Upper lobe of left lung (tissue), 6 donors: ENCODE results near the gene NHERF1. TPM values are rescaled to one million over a fixed set of nuclear protein-coding genes. Genes with fewer than 3 reads are reported as not detected.

ENCODE experiments used
- ATAC-seq, 2 donors: fragments of 200-7000 bp; cut with Tn5 transposase; one replicate each; pipeline ENCODE4 v1.9.1; 2022; ENCODE audit warnings: mild to moderate bottlenecking in 2 of 2, moderate library complexity in 2 of 2; ENCODE audit not compliant: low FRiP score in 2 of 2
- DNase-seq, 2 donors: peaks; one replicate each; pipeline ENCODE4 v3.0.0-alpha.2; 2019 to 2020
- H3K27ac ChIP-seq, 4 donors: fragments of 200-600 bp; sonication (generic); one replicate each; pipeline ENCODE4 v1.5.1; 2016 to 2019
- H3K27me3 ChIP-seq, 4 donors: fragments of 200-600 bp; sonication (generic); one replicate each; pipeline ENCODE4 v1.5.1; 2017 to 2019
- H3K36me3 ChIP-seq, 4 donors: fragments of 200-600 bp; sonication (generic); one replicate each; pipeline ENCODE4 v1.5.1; 2016 to 2019
- H3K4me1 ChIP-seq, 4 donors: fragments of 200-600 bp; sonication (generic); one replicate each; pipeline ENCODE4 v1.5.1; 2018 to 2019
- H3K4me3 ChIP-seq, 4 donors: fragments of 200-600 bp; sonication (generic); one replicate each; pipeline ENCODE4 v1.5.1; 2017 to 2019; ENCODE audit warnings: mild to moderate bottlenecking in 2 of 4, moderate library complexity in 1 of 4
- H3K9me3 ChIP-seq, 4 donors: fragments of 200-600 bp; sonication (generic); one replicate each; pipeline ENCODE4 v1.5.1; 2018 to 2019
- CTCF ChIP-seq, 6 experiments: fragments of 450-650 bp in 4 of 6; fragments of 200-600 bp in 2 of 6; sonication (generic) in 2 of 6; IDR thresholded peaks; one replicate each; pipeline ENCODE4 v1.5.1; 2016 to 2019; ENCODE audit warnings: antibody characterized with exemption in 6 of 6
- EP300 ChIP-seq, 4 donors: sonication (generic); formaldehyde crosslinking; IDR thresholded peaks; one replicate each; pipeline ENCODE4 v1.5.1; 2017; ENCODE audit warnings: antibody characterized with exemption in 4 of 4, control low read depth in 2 of 4
- POLR2A ChIP-seq, 4 donors: fragments of 450-650 bp; IDR thresholded peaks; one replicate each; pipeline ENCODE4 v1.5.1; 2016 to 2017; ENCODE audit warnings: antibody characterized with exemption in 4 of 4, mild to moderate bottlenecking in 2 of 4
- POLR2AphosphoS5 ChIP-seq, 2 donors: sonication (generic); formaldehyde crosslinking; IDR thresholded peaks; one replicate each; pipeline ENCODE4 v1.5.1; 2017; ENCODE audit warnings: antibody characterized with exemption in 2 of 2
- WGBS, 2 donors: methylation state at CpG; one replicate each; pipeline ENCODE4 v1.1.5; 2017 to 2018; 5-methylcytosine and 5-hydroxymethylcytosine counted together
- total RNA-seq, 6 donors: library from RNA; depleted of rRNA in 4 of 6; stranded (reverse); fragments of >200 nt in 4 of 6; gene quantifications; one replicate each; pipeline versions ENCODE4 v1.1.0 to v1.2.1, GENCODE V29; 2016 to 2021
- donor health status: DM: no; HTN: no; CAD: no; lungs with moderate emphysema.
- donor health status: DM: no; HTN: yes; CAD: no; lungs with severe emphysema.

NHERF1 gene
- total RNA-seq, 6 donors from 2014 or later: 21.6 to 49.4 (median 34.8) TPM

DNA sequence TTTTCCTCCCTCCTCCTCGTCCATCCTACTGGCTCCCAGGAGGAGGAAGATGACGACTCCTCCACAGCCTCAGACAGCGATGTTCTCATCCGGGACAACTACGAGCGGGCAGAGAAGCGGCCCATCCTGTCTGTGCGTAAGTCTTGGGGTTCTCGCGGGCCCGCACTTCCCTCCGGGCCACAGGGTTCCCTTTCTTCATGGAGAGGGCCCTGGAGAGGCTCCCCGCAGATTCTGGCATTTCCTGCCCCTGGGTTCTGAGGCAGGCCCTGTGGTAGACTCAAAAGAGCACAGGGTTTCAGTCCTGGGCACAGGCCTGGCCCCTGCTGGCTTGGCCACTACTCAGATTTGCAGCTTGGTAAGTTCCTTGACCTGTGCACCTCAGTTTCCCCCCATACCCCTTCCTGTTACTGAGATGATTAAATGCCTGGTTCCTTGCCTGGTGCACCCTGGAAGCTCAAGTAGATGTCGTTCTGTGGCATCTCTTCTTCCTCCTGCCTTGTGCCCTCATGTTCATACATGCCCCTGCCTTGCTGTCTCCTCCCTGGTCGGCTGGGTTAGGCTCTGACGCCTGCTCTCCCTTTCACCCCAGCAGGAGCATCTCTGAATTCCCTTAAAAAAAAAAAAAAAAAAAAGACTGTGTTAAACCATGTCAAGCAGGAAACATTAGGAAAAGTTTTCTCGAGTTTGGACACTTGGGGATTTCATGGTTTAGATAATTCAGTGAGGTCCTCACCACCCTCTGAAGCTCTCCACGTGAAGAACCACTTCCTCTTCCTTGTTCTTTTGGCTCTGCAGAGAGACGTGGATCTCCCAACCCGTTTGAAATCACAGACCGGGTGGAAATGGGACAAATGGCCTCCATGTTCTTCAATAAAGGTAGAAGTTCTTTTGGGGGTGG, 42.0 kb downstream of the NHERF1 start:
- no peak for DNase-seq
- TF ChIP-seq POLR2A (IDR thresholded peaks at IDR 0.05): no peak
- TF ChIP-seq CTCF (IDR thresholded peaks at IDR 0.05): no peak
- no peak for TF ChIP-seq EP300 (IDR thresholded peaks at IDR 0.05)
- no peak for TF ChIP-seq POLR2AphosphoS5 (IDR thresholded peaks at IDR 0.05)
- Histone ChIP-seq H3K36me3 (peaks cover 1 to 62% (median 30%) of the 10 kb centered on the region in 4 donors), H3K4me1 (peaks cover 6 to 7% (median 7%) of the 10 kb centered on the region in 4 donors), H3K27me3 (no peaks in the 10 kb centered on the region), H3K9me3 (no peaks in the 10 kb centered on the region), H3K4me3 (no peak overlapping the region), H3K27ac (peak overlapping the region in 1 of 4 donors; percentile 26)
- ATAC-seq: peak in 1 of 2 donors; percentile 67
- 82 to 83% methylated on average over 20 to 21 of the region's 21 CpGs for WGBS, 2 donors

GRCh38 chr17:74792586-74793105, 44.2 kb downstream of the NHERF1 start:
- H3K36me3 ChIP-seq: peaks cover 7 to 78% (median 46%) of the 10 kb centered on the region in 4 donors
- TF ChIP-seq POLR2A (IDR thresholded peaks at IDR 0.05): no peak
- TF ChIP-seq EP300 (IDR thresholded peaks at IDR 0.05): no peak
- TF ChIP-seq POLR2AphosphoS5 (IDR thresholded peaks at IDR 0.05): no peak
- no peak for TF ChIP-seq CTCF (IDR thresholded peaks at IDR 0.05)

GRCh38 chr17:74795327-74796020, 47.0 kb downstream of the NHERF1 start:
- Histone ChIP-seq H3K27ac (no peak overlapping the region), H3K9me3 (no peaks in the 10 kb centered on the region), H3K36me3 (peaks cover 7 to 90% (median 60%) of the 10 kb centered on the region in 4 donors), H3K4me3 (no peak overlapping the region), H3K4me1 (peaks cover 6 to 7% (median 7%) of the 10 kb centered on the region in 4 donors), H3K27me3 (no peaks in the 10 kb centered on the region)
- 75 to 93% methylated on average over 8 to 18 of the region's 18 CpGs for WGBS, 2 donors
- DNase-seq (peak in 1 of 2 donors; percentile 65), ATAC-seq (no peak)
- no peak for TF ChIP-seq EP300 (IDR thresholded peaks at IDR 0.05)
- TF ChIP-seq POLR2AphosphoS5 (IDR thresholded peaks at IDR 0.05): no peak
- TF ChIP-seq CTCF (IDR thresholded peaks at IDR 0.05): no peak

More at GRCh38 chr17:74792586-74793105, 44.2 kb downstream of the NHERF1 start:
- Histone ChIP-seq H3K9me3 (no peaks in the 10 kb centered on the region), H3K4me1 (peaks cover 6 to 7% (median 7%) of the 10 kb centered on the region in 4 donors), H3K4me3 (no peak overlapping the region), H3K27me3 (no peaks in the 10 kb centered on the region), H3K27ac (no peak overlapping the region)
- ATAC-seq: no peak
- 94 to 95% methylated on average over 12 of the region's 12 CpGs for WGBS, 2 donors
- no peak for DNase-seq

DNA sequence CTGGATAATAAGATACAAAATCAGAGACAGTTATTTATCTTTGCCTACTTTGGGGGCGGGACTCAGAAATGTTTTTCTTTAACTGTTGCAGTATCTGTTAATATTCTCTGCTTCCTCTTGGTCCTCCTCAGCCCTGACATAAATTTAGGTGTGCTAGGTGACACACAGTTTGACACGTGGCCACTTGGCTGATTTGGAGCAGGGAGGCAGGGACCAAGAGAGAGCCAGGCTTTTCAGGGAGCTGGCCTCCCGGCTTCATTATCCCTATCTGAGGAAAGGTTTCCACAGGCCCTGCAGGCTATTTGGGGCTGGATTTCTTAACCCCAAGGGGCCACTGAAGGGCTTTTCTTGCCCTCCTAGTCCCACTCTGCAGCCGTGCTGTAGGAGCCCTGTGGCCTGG, 47.8 kb downstream of the NHERF1 start:
- ATAC-seq (no peak), DNase-seq (no peak)
- Histone ChIP-seq H3K27ac (no peak overlapping the region), H3K9me3 (no peaks in the 10 kb centered on the region), H3K4me1 (peaks cover 2 to 3% (median 2%) of the 10 kb centered on the region in 4 donors), H3K36me3 (peaks cover 7 to 90% (median 64%) of the 10 kb centered on the region in 4 donors), H3K27me3 (no peaks in the 10 kb centered on the region), H3K4me3 (no peak overlapping the region)
- no peak for TF ChIP-seq POLR2A (IDR thresholded peaks at IDR 0.05)
- TF ChIP-seq CTCF (IDR thresholded peaks at IDR 0.05): no peak
- no peak for TF ChIP-seq EP300 (IDR thresholded peaks at IDR 0.05)
- TF ChIP-seq POLR2AphosphoS5 (IDR thresholded peaks at IDR 0.05): no peak
- WGBS, 2 donors: 92 to 97% methylated on average over 4 of the region's 4 CpGs
